HepG2 (cell line): Measurements from ENCODE around the gene ZDHHC14. TPM values are rescaled to one million over a fixed set of nuclear protein-coding genes. Genes with fewer than 3 reads are reported as not detected.

ENCODE experiments used
- ATAC-seq: fragments of 200-7000 bp; cut with Tn5 transposase; 3 replicates; pipeline ENCODE4 v1.9.1; 2020; ENCODE audit warnings: mild to moderate bottlenecking, moderate library complexity
- BruUV-seq: library from RNA; stranded (reverse); fragments of 400-500 nt; replicated peaks from 2 replicates; lab custom pipeline; 2021; lab: Mats Ljungman, UMichigan
- CTCF ChIA-PET: fragments of 300-600 bp; formaldehyde crosslinking; extraction: SDS; loops from one replicate; lab custom pipeline; 2021; ENCODE audit warnings: low total read pairs, inconsistent platforms, low intra/inter-chr PET ratio; lab: Yijun Ruan, JAX
- POLR2A ChIA-PET: fragments of 350-600 bp; sonication (Branson Sonifier 250); formaldehyde crosslinking; loops from one replicate; lab custom pipeline; 2020; ENCODE audit warnings: antibody characterized with exemption, inconsistent platforms; lab: Yijun Ruan, JAX
- DNase-seq: peaks from one replicate; pipeline ENCODE4 v3.0.0-alpha.2; 2015; ENCODE audit warnings: low spot score
- FAIRE-seq: peaks from 3 replicates; lab custom pipeline; 2011; peaks lifted over from hg19 to GRCh38; lab: Jason Lieb, UNC
- H2AFZ ChIP-seq: one replicate; pipeline ENCODE4 v1.6.1; 2011; ENCODE audit warnings: low read length, inconsistent platforms
- H3K27ac ChIP-seq: fragments of 300-600 bp; 3 replicates; pipeline ENCODE4 v1.8.0; 2011; ENCODE audit warnings: mixed run types, mild to moderate bottlenecking, mixed read lengths, low read length, inconsistent platforms; ENCODE audit not compliant: insufficient read depth; ENCODE audit errors: extremely low read length
- H3K27me3 ChIP-seq, 2 experiments: fragments of 200-600 bp in 1 of 2; 2 replicates in 1 of 2; 3 replicates in 1 of 2; pipeline versions ENCODE4 v1.6.0 to v1.8.0; 2011; ENCODE audit warnings: low read length in 2 of 2, mild to moderate bottlenecking in 2 of 2, moderate library complexity in 2 of 2, inconsistent platforms in 1 of 2; ENCODE audit not compliant: insufficient read depth in 2 of 2, control insufficient read depth in 1 of 2
- H3K36me3 ChIP-seq, 2 experiments: fragments of 200-600 bp in 1 of 2; replicated peaks in 1 of 2; 2 replicates in 1 of 2; 3 replicates in 1 of 2; pipeline versions ENCODE4 v1.5.1 to v1.8.0; 2011; ENCODE audit warnings: low read length in 2 of 2, inconsistent platforms in 1 of 2; ENCODE audit not compliant: insufficient read depth in 2 of 2, control insufficient read depth in 1 of 2
- H3K4me1 ChIP-seq: 2 replicates; pipeline ENCODE4 v1.5.1; 2012; ENCODE audit warnings: low read length, inconsistent platforms; ENCODE audit not compliant: insufficient read depth
- H3K4me2 ChIP-seq: 2 replicates; pipeline ENCODE4 v1.6.0; 2011; ENCODE audit warnings: low read depth, low read length, inconsistent platforms
- H3K4me3 ChIP-seq, 3 experiments: fragments of 200-600 bp in 1 of 3; sonication (generic), shearing (Covaris generic) in 1 of 3; replicated peaks in 1 of 3; 2 replicates each; pipeline ENCODE4 v1.5.1; 2011 to 2016; ENCODE audit warnings: low read length in 3 of 3, inconsistent platforms in 2 of 3, low read depth in 2 of 3, mild to moderate bottlenecking in 2 of 3, control low read depth in 1 of 3, mixed read lengths in 1 of 3; ENCODE audit not compliant: insufficient read depth in 1 of 3
- H3K79me2 ChIP-seq: one replicate; pipeline ENCODE4 v1.6.1; 2011; ENCODE audit warnings: low read length, inconsistent platforms; ENCODE audit not compliant: insufficient read depth
- H3K9ac ChIP-seq: 2 replicates; pipeline ENCODE4 v1.6.0; 2011; ENCODE audit warnings: mild to moderate bottlenecking, low read depth, low read length, inconsistent platforms; ENCODE audit not compliant: insufficient read depth
- H3K9me3 ChIP-seq: 2 replicates; pipeline ENCODE4 v1.5.1; 2012; ENCODE audit warnings: mild to moderate bottlenecking, low read length
- H4K20me1 ChIP-seq: 2 replicates; pipeline ENCODE4 v1.6.0; 2011; ENCODE audit warnings: inconsistent platforms, mild to moderate bottlenecking, low read length, moderate library complexity; ENCODE audit not compliant: insufficient read depth
- AHR ChIP-seq: IDR thresholded peaks from 2 replicates; pipeline ENCODE4 v1.6.1; 2018; ENCODE audit warnings: missing genetic modification reagents, missing compliant biosample characterization
- HDAC2 ChIP-seq: sonication (generic); formaldehyde crosslinking; IDR thresholded peaks from 2 replicates; pipeline ENCODE4 v1.4.0; 2020; ENCODE audit warnings: missing genetic modification reagents
- MEF2D ChIP-seq: sonication (generic); formaldehyde crosslinking; IDR thresholded peaks from 2 replicates; pipeline ENCODE4 v1.5.1; 2020; ENCODE audit warnings: mild to moderate bottlenecking, missing genetic modification reagents
- NRL ChIP-seq: sonication (generic); formaldehyde crosslinking; IDR thresholded peaks from 2 replicates; pipeline ENCODE4 v1.5.0; 2020; ENCODE audit warnings: missing genetic modification reagents, mild to moderate bottlenecking, moderate library complexity, borderline replicate concordance
- PAX8 ChIP-seq: sonication (generic); formaldehyde crosslinking; IDR thresholded peaks from 2 replicates; pipeline ENCODE4 v1.8.0; 2022; ENCODE audit warnings: mild to moderate bottlenecking, missing genetic modification reagents, borderline replicate concordance
- ZFX ChIP-seq: sonication (generic); formaldehyde crosslinking; IDR thresholded peaks from 2 replicates; pipeline ENCODE4 v1.4.0; 2020; ENCODE audit warnings: mild to moderate bottlenecking, low read depth, missing genetic modification reagents, moderate library complexity
- ZNF354B ChIP-seq: sonication (generic); formaldehyde crosslinking; IDR thresholded peaks from 2 replicates; pipeline ENCODE4 v1.8.0; 2022; ENCODE audit warnings: mild to moderate bottlenecking, missing genetic modification reagents
- ZNF687 ChIP-seq: sonication (generic); formaldehyde crosslinking; IDR thresholded peaks from 2 replicates; pipeline ENCODE4 v1.5.1; 2020; ENCODE audit warnings: mild to moderate bottlenecking, missing genetic modification reagents, moderate library complexity
- ZNF737 ChIP-seq: sonication (generic); formaldehyde crosslinking; IDR thresholded peaks from 2 replicates; pipeline ENCODE4 v1.5.0; 2020; ENCODE audit warnings: missing genetic modification reagents, mild to moderate bottlenecking, borderline replicate concordance
- ZZZ3 ChIP-seq: sonication (generic); formaldehyde crosslinking; IDR thresholded peaks from 2 replicates; pipeline ENCODE4 v1.4.0; 2020; ENCODE audit warnings: missing genetic modification reagents, mild to moderate bottlenecking, borderline replicate concordance
- WGBS: methylation state at CpG from one replicate; pipeline ENCODE4 v1.1.6; 2017; ENCODE audit warnings: low lambda C conversion rate; 5-methylcytosine and 5-hydroxymethylcytosine counted together
- in situ Hi-C: cut with HindIII; loops from 2 replicates; pipeline ENCODE4 v1.10.0; 2017; ENCODE audit warnings: low pct_unique_long_range_greater_than_20kb; ENCODE audit not compliant: extremely low pct_ligation_motif_present
- intact Hi-C: fragments of 100-400 bp; cut with micrococcal nuclease; formaldehyde crosslinking; loops from one replicate; pipeline ENCODE4 v1.10.0; 2022; ENCODE audit not compliant: unreplicated experiment
- polyA plus RNA-seq, 8 experiments: library from polyadenylated mRNA; depleted of rRNA in 3 of 8; stranded (reverse) in 7 of 8; unstranded in 1 of 8; fragments of >200 nt; fragmentation: Illumina TruSeq in 4 of 8; extraction: Trizol in 4 of 8; gene quantifications; 2 replicates each; pipeline versions ENCODE4 v1.2.1 to v1.2.3, GENCODE V29; 2011 to 2016; ENCODE audit warnings: low read depth in 4 of 8, missing spikeins in 1 of 8, mixed read lengths in 1 of 8; ENCODE audit not compliant: insufficient read depth in 1 of 8
- total RNA-seq, 5 experiments: library from RNA; depleted of rRNA; stranded (reverse); fragments of >200 nt; fragmentation: Illumina TruSeq; extraction: Trizol; gene quantifications; 2 replicates each; pipeline ENCODE4 v1.2.3, GENCODE V29; 2016; ENCODE audit warnings: low read depth in 1 of 5

The ZDHHC14 gene
- total and polyA plus RNA-seq, 2 of the 13 experiments (the other 11 are each of a cell fraction or from before 2014, with no cell fraction given): 3.7 to 9.5 TPM

GRCh38 chr6:157511682-157512381 lies 130.8 kb downstream of the ZDHHC14 start:
- POLR2A ChIA-PET: interaction anchor here (11.0 kb wide), 1 partner anchor 21 kb away, joined by 186 read pairs; no protein-coding TSS in a partner anchor
- Histone ChIP-seq H3K27ac (no peak overlapping the region), H3K4me1 (peaks cover 53% of the 10 kb centered on the region)

More at GRCh38 chr6:157511682-157512381, 130.8 kb downstream of the ZDHHC14 start:
- Histone ChIP-seq H3K79me2 (no peaks in the 10 kb centered on the region), H2AFZ (no peak overlapping the region), H3K4me2 (no peak overlapping the region), H3K4me3 (no peak overlapping the region), H4K20me1 (no peaks in the 10 kb centered on the region), H3K9me3 (no peaks in the 10 kb centered on the region), H3K27me3 (no peaks in the 10 kb centered on the region), H3K9ac (no peak overlapping the region), H3K36me3 (no peaks in the 10 kb centered on the region)
- intact Hi-C loops (loop anchor here (2.0 kb wide), 1 partner anchor 19 kb away; no protein-coding TSS in a partner anchor), in situ Hi-C loops (no loop called here)
- no peak for TF ChIP-seq PAX8 (CRISPR knock-in tag)
- no peak for TF ChIP-seq HDAC2 (CRISPR knock-in tag)
- TF ChIP-seq ZNF737: 0 out of 2 replicates have a peak, but pooled peaks have one; percentile 46
- 0 out of 2 replicates have a peak, but pooled peaks have one; percentile 18 for TF ChIP-seq ZFX (CRISPR knock-in tag)
- TF ChIP-seq AHR (CRISPR knock-in tag): no peak
- no peak for TF ChIP-seq ZNF354B (CRISPR knock-in tag)
- TF ChIP-seq ZZZ3 (CRISPR knock-in tag): no peak
- TF ChIP-seq ZNF687: peak; percentile 40; the same call in 1 of the 2 replicates
- TF ChIP-seq NRL (CRISPR knock-in tag): 0 out of 2 replicates have a peak, but pooled peaks have one; percentile 29
- 0 out of 2 replicates have a peak, but pooled peaks have one; percentile 32 for TF ChIP-seq MEF2D (CRISPR knock-in tag)
- DNase-seq (no peak), ATAC-seq (no peak), FAIRE-seq (no peak)
- WGBS: 94% methylated on average over 16 of the region's 16 CpGs
- BruUV-seq: no TSS peak
- CTCF ChIA-PET: no interaction called here
